GM18505 (cell line): Measurements from ENCODE around the gene OR5AS1.
"Not testable (repeated sequence)": the region's sequence is repeated elsewhere in the genome, so short reads cannot be mapped to it uniquely, and the experiment has no call there.

Source experiments
- ATAC-seq: cut with Tn5 transposase; IDR thresholded peaks from one replicate; pipeline ENCODE4 v1.9.1; 2021; ENCODE audit not compliant: unreplicated experiment
- POLR2A ChIP-seq: IDR thresholded peaks from 4 replicates; pipeline ENCODE4 v1.6.1; 2011; ENCODE audit warnings: borderline replicate concordance; ENCODE audit not compliant: insufficient read depth, insufficient read length; ENCODE audit errors: extremely low read depth

The OR5AS1 gene

DNA sequence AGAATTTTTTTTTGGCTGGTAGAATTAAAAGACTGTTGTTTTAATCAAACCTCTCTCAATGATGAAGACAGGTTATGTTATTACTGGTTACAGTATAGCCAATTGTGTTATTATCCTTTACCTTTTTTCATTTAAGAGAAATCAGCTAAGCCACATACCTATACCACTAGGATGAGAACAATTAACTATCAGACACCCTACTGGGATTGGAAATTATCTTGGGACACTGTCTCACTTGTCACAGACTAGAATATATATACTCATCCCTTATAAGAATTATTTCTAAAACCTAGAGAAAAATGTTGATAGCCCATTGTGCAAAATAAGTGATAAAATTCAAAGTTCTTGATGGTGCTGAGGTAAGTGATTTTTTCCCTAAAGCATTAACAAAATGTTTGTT lies at the start of gene OR5AS1:
Gene OR5AS1, plus strand, starts transcription at position 301 of the 400 bp plus-strand sequence. CDS start 2,765 bp downstream, outside the sequence.
- no peak for ATAC-seq
- TF ChIP-seq POLR2A = no peak

DNA sequence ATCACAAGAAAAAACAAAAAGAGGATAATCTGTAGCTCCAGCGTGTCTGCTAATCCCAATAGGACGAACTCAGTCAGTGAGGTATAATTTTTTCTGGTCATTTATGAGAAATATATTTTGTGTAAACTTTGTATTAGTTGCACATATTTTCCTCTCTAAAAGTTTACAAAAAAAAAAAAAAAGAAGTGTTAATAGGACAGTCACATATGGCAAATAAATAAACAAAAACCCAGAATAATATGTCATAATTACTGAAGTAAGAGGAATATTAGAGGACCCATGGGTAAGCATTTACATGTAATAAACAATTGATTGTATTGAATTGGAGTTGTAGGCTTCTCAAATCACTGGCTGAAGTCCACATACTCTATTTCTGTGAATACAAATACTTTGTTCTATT lies 32.9 kb upstream of the OR5AS1 start, which contains the start of gene OR5F1:
Gene OR5F1, minus strand, starts transcription at position 101 of the 400 bp plus-strand sequence. Its CDS starts 0 bp downstream, at position 101.
- no peak for ATAC-seq
- TF ChIP-seq POLR2A = no peak

DNA sequence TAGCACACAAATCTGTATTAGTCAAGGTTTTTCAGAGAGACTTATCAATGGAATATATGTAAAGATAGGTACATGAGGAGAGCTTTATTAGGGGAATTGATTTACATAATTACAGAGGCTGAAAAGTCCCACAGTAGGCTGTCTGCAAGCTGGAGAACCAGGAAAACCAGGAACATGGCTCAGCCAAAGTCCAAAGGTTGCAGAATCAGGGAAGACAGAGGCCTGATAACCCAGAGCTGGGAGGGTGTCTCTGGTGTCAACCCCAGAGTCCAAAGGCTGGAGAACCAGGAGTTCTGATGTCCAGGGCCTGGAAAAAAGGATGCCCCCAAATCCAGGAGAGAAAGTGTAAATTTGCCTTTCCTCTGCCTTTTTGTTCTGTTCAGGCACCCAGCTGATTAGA lies 16.7 kb upstream of the OR5AS1 start:
- TF ChIP-seq POLR2A = no peak
- no peak for ATAC-seq

DNA sequence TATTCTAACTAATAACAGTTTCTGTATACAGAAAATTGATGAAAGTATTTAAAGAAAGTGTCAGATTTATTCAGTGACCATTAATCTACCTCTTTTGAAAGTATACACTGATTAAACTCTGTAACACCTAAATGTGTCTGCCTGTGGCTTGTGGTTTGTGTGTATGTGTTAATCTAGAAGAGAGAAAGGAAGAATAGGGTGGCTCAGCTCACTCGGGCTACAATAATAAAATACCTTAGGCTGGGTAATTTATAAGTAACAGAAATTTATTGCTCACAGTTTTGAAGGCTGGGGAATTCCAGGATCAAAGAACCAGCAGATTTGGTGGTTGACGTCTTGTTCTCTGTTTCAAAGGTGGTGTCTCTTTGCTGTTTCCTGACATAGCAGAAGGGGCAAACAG lies 13.6 kb upstream of the OR5AS1 start:
- ATAC-seq = no peak
- TF ChIP-seq POLR2A = no peak

DNA sequence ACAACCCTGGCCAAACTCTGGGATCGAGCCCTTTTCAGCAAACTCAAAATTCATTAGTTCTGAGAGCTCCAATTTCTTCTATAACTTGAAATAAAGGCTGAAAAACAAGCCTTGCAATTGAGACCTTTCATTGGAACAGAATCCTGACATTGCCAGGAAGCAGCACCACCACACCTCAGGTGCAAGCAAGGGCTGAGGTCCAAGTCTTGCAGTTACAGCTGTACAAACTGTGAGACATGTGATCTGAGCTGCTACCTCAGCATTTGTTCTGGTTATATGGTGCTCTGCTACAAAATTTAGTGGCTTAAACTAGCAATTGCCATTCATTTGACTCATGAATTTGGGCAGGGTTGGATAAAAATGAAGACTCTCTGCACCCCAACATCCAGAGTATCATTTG lies 18.1 kb downstream of the OR5AS1 start:
- no peak for ATAC-seq
- TF ChIP-seq POLR2A = no peak

DNA sequence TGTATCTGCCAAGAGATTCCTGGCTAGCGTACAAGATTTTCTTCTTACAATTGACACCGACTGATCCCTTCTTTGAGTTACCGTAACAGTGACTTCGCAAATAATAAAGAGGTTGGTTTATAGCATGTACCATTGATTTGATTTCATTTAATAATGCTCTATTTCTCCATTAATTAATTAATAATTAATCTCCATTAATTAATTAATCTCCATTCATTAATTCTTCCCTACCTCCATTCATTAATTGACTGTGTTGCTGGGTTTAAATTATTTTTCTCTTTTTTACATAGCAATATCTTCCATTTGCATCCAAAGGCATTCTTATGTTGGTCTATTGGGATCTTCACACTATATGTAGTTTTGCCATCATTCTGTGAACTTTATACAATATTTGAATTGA lies 21.0 kb downstream of the OR5AS1 start:
- ATAC-seq = no peak
- TF ChIP-seq POLR2A = no peak

DNA sequence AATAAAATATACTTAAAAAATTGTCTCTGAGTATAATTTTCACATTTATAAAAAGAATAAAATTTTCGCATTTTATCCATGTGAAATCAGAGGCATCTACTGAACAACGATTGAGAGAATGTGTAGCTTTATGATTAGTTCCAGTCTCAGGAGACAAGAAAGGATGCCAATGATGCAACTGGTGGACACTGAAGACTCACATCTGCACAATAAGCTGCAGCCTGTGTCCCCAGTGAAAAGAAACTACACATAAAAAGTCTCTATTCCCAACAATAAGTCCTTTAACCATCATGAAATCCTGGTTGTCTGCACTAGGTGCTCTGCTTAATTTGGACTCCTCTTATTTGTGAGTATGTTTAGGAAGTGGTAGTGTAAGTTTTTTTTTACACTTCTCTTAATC lies 22.0 kb downstream of the OR5AS1 start:
- no peak for TF ChIP-seq POLR2A
- no peak for ATAC-seq

DNA sequence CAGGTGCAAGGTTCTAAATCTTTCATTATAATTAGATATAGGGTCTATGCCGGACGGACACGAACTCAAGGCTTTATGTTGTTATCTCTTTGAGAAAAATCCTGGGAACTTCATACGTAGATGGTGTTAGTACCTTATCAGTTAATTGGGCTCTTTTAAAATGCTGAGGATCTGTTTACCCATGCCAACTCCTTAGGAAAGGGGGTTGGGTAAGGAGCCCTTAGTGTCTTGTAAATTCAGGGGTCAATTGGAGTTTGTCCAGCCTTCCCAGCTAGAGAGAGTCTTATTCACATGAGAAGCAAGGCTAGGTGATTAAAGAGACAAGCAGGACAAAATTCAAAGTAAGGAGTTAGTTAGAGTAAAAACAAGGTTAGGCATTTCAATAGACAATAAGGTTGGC lies 28.9 kb downstream of the OR5AS1 start:
- ATAC-seq = not testable (repeated sequence)

DNA sequence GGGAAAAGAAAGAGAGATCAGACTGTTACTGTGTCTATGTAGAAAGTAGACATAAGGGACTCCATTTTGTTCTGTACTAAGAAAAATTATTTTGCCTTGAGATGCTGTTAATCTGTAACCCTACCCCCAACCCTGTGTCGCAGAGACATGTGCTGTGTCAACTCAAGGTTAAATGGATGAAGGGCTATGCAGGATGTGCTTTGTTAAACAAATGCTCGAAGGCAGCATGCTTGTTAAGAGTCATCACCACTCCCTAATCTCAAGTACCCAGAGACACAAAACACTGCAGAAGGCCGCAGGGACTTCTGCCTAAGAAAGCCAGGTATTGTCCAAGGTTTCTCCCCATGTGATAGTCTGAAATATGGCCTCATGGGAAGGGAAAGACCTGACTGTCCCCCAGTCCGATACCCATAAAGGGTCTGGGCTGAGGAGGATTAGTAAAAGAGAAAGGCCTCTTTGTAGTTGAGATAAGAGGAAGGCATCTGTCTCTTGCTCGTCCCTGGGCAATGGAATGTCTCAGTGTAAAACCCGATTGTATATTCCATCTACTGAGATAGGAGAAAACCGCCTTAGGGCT lies 30.3 kb downstream of the OR5AS1 start:
- not testable (repeated sequence) for ATAC-seq

DNA sequence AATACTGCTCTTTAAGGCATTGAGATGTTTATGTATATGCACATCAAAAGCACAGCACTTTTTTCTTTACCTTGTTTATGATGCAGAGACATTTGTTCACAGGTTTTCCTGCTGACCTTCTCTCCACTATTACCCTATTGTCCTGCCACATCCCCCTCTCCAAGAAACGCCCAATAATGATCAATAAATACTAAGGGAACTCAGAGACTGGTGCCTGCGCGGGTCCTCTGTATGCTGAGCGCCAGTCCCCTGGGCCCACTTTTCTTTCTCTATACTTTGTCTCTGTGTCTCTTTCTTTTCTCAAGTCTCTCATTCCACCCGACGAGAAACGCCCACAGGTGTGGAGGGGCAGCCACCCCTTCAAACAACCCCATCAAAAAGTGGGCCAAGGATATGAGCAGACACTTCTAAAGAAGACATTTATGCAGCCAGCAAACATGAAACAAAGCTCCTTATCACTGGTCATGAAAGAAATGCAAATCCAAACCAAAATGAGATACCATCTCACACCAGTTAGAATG lies 30.9 kb downstream of the OR5AS1 start:
- ATAC-seq = not testable (repeated sequence)

DNA sequence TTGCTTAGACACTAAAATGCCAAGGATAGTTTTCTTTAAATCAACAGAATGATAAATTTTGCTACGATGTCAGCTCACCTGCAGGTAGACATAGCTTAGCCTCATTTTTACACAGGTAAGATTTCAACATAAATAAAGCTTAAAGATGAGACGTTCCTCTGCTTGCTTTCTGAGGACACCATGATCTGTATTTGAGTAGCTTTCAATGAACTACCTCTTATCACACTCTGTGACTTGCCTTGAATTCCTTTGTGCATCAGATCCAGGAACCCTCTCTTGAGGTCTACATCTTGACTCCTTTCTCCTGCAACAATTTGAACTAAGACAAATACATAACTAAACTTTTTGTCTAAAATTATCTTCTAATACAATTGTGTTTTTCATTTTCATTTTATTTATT lies 39.5 kb downstream of the OR5AS1 start:
- ATAC-seq = no peak
- no peak for TF ChIP-seq POLR2A
